ENCODE measurements around the gene MCRS1. TPM values are rescaled to one million over a fixed set of nuclear protein-coding genes. Genes with fewer than 3 reads are reported as not detected.

MCRS1 gene
- polyA plus RNA-seq, 3 donors = 50.3 to 88.8 (median 52.3) TPM

DNA sequence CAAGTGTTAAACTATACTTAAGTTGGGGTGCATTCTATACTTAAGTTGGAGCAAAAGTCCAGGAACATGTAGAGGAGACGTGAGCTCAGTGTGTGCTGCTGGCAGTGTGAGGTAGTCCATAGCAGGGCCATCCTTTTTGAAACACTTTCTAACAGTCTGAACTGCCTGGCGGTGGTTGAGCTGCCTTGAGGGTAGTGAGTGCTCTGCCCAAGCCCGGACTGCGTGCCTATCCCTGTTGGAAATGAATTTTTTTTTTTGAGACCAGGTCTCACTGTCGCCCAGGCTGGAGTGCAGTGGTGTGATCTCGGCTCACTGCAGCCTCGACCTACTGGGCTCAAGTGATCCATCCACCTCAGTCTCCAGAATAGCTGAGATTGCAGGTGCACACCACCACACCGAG, 15.0 kb downstream of the MCRS1 start:
- H3K9me3 Mint-ChIP-seq = peaks cover 0 to 4% (median 1%) of the 10 kb centered on the region in 7 donors
- H3K27me3 Mint-ChIP-seq (ENCODE audit: low read depth in 3 of 3) = peaks cover 28 to 41% (median 38%) of the 10 kb centered on the region in 3 donors
- Histone ChIP-seq H3K27me3 (ENCODE audit: control insufficient read depth in 2 of 2, insufficient read depth in 2 of 2, low read length in 2 of 2) (peaks cover 4 to 25% of the 10 kb centered on the region in 2 donors), H3K9me3 (replicated peaks in 1 of 2; ENCODE audit: control insufficient read depth in 1 of 2, insufficient read depth in 1 of 2, low read length in 2 of 2) (no peaks in the 10 kb centered on the region), H3K4me3 (replicated peaks in 1 of 3; ENCODE audit: low read depth in 2 of 3, low read length in 3 of 3) (no peak overlapping the region), H3K4me2 (replicated peaks; ENCODE audit: extremely low read depth, low read length, poor library complexity, severe bottlenecking) (no peak overlapping the region), H4K20me1 (ENCODE audit: insufficient read depth, low read length) (no peaks in the 10 kb centered on the region), H3K27ac (ENCODE audit: low read depth in 1 of 2, low read length in 2 of 2) (no peak overlapping the region), H2AFZ (ENCODE audit: insufficient read depth, low read depth, low read length, poor library complexity, severe bottlenecking) (no peak overlapping the region), H3K79me2 (ENCODE audit: insufficient read depth, low read length) (no peaks in the 10 kb centered on the region), H3K4me1 (ENCODE audit: control insufficient read depth in 1 of 2, insufficient read depth in 2 of 2, low read length in 2 of 2) (peaks cover 11 to 12% of the 10 kb centered on the region in 2 donors), H3K36me3 (replicated peaks in 1 of 2; ENCODE audit: control insufficient read depth in 1 of 2, insufficient read depth in 2 of 2, low read length in 2 of 2) (peaks cover 20 to 24% of the 10 kb centered on the region in 2 donors), H3K9ac (ENCODE audit: insufficient read depth, low read length, poor library complexity, severe bottlenecking) (no peak overlapping the region)
- peaks cover 16 to 18% of the 10 kb centered on the region in 2 donors for H3K36me3 Mint-ChIP-seq
- WGBS (ENCODE audit: insufficient coverage) = 98% methylated on average over 6 of the region's 8 CpGs
- H3K27ac Mint-ChIP-seq = peak overlapping the region in 1 of 7 donors; percentile 17
- intact Hi-C loops (cut with micrococcal nuclease) = no loop called here
- no peak for TF ChIP-seq CTCF (IDR thresholded peaks at IDR 0.05)
- H3K4me1 Mint-ChIP-seq = peaks cover 12% of the 10 kb centered on the region
- no peak for DNase-seq
- H3K4me3 Mint-ChIP-seq = peak overlapping the region in 1 of 2 donors; percentile 4

DNA sequence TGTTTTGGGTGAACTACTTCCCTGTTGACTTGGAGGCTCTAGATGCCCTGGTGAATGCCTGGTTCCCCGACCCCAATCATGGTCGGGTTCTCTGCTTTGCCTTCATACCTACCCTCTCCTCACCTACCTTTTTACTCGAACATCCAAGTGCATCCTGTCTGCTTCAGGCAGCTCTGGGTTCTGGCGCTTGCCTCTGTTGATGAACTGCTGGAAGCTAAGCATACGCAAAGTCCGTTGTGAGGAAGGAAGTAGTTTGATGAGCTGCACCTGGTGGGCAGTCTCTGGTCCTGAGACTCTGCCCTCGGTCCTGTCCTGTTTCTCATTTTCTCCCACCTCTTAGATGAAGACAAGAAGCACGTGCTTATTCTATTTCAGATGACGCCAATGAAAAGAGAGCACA, 15.5 kb downstream of the MCRS1 start:
- no peak overlapping the region for H3K4me2 ChIP-seq (replicated peaks; ENCODE audit: extremely low read depth, low read length, poor library complexity, severe bottlenecking)
- no peak for DNase-seq
- H3K4me3 ChIP-seq (replicated peaks in 1 of 3; ENCODE audit: low read depth in 2 of 3, low read length in 3 of 3) = no peak overlapping the region
- WGBS (ENCODE audit: insufficient coverage) = 20% methylated on average over 2 of the region's 9 CpGs
- H3K36me3 ChIP-seq (replicated peaks in 1 of 2; ENCODE audit: control insufficient read depth in 1 of 2, insufficient read depth in 2 of 2, low read length in 2 of 2) = peaks cover 16 to 20% of the 10 kb centered on the region in 2 donors
- Mint-ChIP-seq H3K4me3 (peak overlapping the region in 1 of 2 donors; percentile 4), H3K9me3 (peaks cover 0 to 4% (median 1%) of the 10 kb centered on the region in 7 donors), H3K27ac (no peak overlapping the region), H3K36me3 (peaks cover 14 to 16% of the 10 kb centered on the region in 2 donors), H3K27me3 (ENCODE audit: low read depth in 3 of 3) (peaks cover 33 to 45% (median 43%) of the 10 kb centered on the region in 3 donors), H3K4me1 (peaks cover 12% of the 10 kb centered on the region)
- peaks cover 4 to 29% of the 10 kb centered on the region in 2 donors for H3K27me3 ChIP-seq (ENCODE audit: control insufficient read depth in 2 of 2, insufficient read depth in 2 of 2, low read length in 2 of 2)
- H3K9ac ChIP-seq (ENCODE audit: insufficient read depth, low read length, poor library complexity, severe bottlenecking) = no peak overlapping the region
- TF ChIP-seq CTCF (IDR thresholded peaks at IDR 0.05) = no peak
- H3K27ac ChIP-seq (ENCODE audit: low read depth in 1 of 2, low read length in 2 of 2) = no peak overlapping the region
- no peaks in the 10 kb centered on the region for H3K79me2 ChIP-seq (ENCODE audit: insufficient read depth, low read length)
- H3K9me3 ChIP-seq (replicated peaks in 1 of 2; ENCODE audit: control insufficient read depth in 1 of 2, insufficient read depth in 1 of 2, low read length in 2 of 2) = no peaks in the 10 kb centered on the region
- intact Hi-C loops (cut with micrococcal nuclease) = no loop called here
- H3K4me1 ChIP-seq (ENCODE audit: control insufficient read depth in 1 of 2, insufficient read depth in 2 of 2, low read length in 2 of 2) = peaks cover 11 to 12% of the 10 kb centered on the region in 2 donors
- H4K20me1 ChIP-seq (ENCODE audit: insufficient read depth, low read length) = no peaks in the 10 kb centered on the region
- H2AFZ ChIP-seq (ENCODE audit: insufficient read depth, low read depth, low read length, poor library complexity, severe bottlenecking) = no peak overlapping the region
